Heart right ventricle (tissue), 16 donors: ENCODE results near the gene AKAP9. TPM values are rescaled to one million over a fixed set of nuclear protein-coding genes. Genes with fewer than 3 reads are reported as not detected.
"Not testable (repeated sequence)": the region's sequence is repeated elsewhere in the genome, so short reads cannot be mapped to it uniquely, and the experiment has no call there.

Source experiments
- ATAC-seq, 8 donors: fragments of 200-7000 bp; cut with Tn5 transposase; one replicate each; pipeline ENCODE4 v1.9.1; 2020; ENCODE audit warnings: mild to moderate bottlenecking in 8 of 8, moderate library complexity in 8 of 8, moderate number of reproducible peaks in 1 of 8
- DNase-seq, 2 donors: peaks; one replicate each; pipeline ENCODE4 v3.0.0-alpha.2; 2020
- H3K27ac ChIP-seq, 10 donors: fragments of 200-600 bp; sonication (generic) in 2 of 10; one replicate each; pipeline versions ENCODE4 v1.5.0 to v1.8.0; 2020 to 2022; ENCODE audit warnings: mild to moderate bottlenecking in 3 of 10
- H3K27me3 ChIP-seq, 7 donors: fragments of 200-600 bp; one replicate each; pipeline ENCODE4 v1.8.0; 2021 to 2022; ENCODE audit warnings: mild to moderate bottlenecking in 2 of 7
- H3K36me3 ChIP-seq, 9 donors: fragments of 200-600 bp; sonication (generic) in 1 of 9; one replicate each; pipeline versions ENCODE4 v1.5.0 to v1.8.0; 2020 to 2022; ENCODE audit warnings: mild to moderate bottlenecking in 2 of 9
- H3K4me1 ChIP-seq, 9 donors: fragments of 200-600 bp; sonication (generic) in 1 of 9; one replicate each; pipeline versions ENCODE4 v1.5.0 to v1.8.0; 2020 to 2022; ENCODE audit warnings: mild to moderate bottlenecking in 4 of 9
- H3K4me3 ChIP-seq, 10 donors: fragments of 200-600 bp; sonication (generic) in 2 of 10; one replicate each; pipeline versions ENCODE4 v1.5.0 to v1.8.0; 2020 to 2022; ENCODE audit warnings: mild to moderate bottlenecking in 7 of 10, moderate library complexity in 2 of 10
- H3K9me3 ChIP-seq, 11 donors: fragments of 200-600 bp in 10 of 11; sonication (generic) in 2 of 11; one replicate each; pipeline versions ENCODE4 v1.5.0 to v1.8.0; 2013 to 2022; ENCODE audit warnings: mild to moderate bottlenecking in 2 of 11, control low read depth in 1 of 11, moderate library complexity in 1 of 11
- WGBS, 2 donors: extraction: QIAGEN DNeasy Blood & Tissue Kit; methylation state at CpG; one replicate each; pipeline ENCODE4 v1.1.7; 2013; ENCODE audit warnings: inconsistent platforms in 1 of 2; 5-methylcytosine and 5-hydroxymethylcytosine counted together
- intact Hi-C, 10 donors: fragments of 100-400 bp; cut with DNase I; formaldehyde crosslinking; loops; one replicate each; pipeline versions ENCODE4 v1.11.1 to v1.14.2; 2022
- polyA plus RNA-seq, 2 donors: library from polyadenylated mRNA; stranded (reverse); fragments of 200-250 nt; gene quantifications; one replicate each; pipeline ENCODE4 v1.2.3, GENCODE V29; 2013
- total RNA-seq, 10 donors: library from RNA; stranded (reverse); fragmentation: NEBNext Ultra II Directional in 3 of 10; extraction: Animal tissue kit (Norgen Biotek cat#: 25700) in 3 of 10; gene quantifications; one replicate each; pipeline versions ENCODE4 v1.2.1 to v1.2.4, GENCODE V29; 2021 to 2023
- TF ChIP-seq, protein P1 (sequence below), 9 donors: fragments of 200-600 bp; sonication (generic) in 2 of 9; IDR thresholded peaks; one replicate each; pipeline versions ENCODE4 v1.5.0 to v1.8.0; 2021 to 2022; ENCODE audit warnings: antibody characterized with exemption in 9 of 9, mild to moderate bottlenecking in 5 of 9, moderate library complexity in 1 of 9
- donor health status: Arrhythmogenic right ventricular cardiomyopathy.
- donor health status: ischemic (EF 13 %, LVEDD 7.1; RV severe dilation, severe dysfunction).
- donor health status: healthy with polysubstance abuse.
- donor health status: DM: no; HTN: yes; CAD: no.
- donor health status: DM: no; HTN: no; CAD: no.
- donor health status: ischemic (EF 25% LVEDD 6.9; RV normal size, moderate dysfunction).
- donor health status: ischemic (EF 25% LVEDD 5.7; RV mildly dilated, moderate dysfunction).
- donor health status: healthy.
- donor health status: DM: yes; HTN: yes; CAD: no.
- donor health status: Ischemic cardiomyopathy.
- donor health status: ischemic (EF 35%, LVEDD 5.7; RV mildly dilated, moderate dysfunction).
- donor health status: nonischemic (EF 11% LVEDD 7.7; RV severe dilation, severe dysfunction).
- donor health status: DM: yes; HTN: yes; CAD: no.
- donor health status: PGD.
- donor health status: ischemic (EF 29% LVEDD 5.4; RV normal size, mild dysfunction).
- donor health status: nonischemic (EF 23%, LVEDD 6.1; RV moderate dilation, normal function).

AKAP9 gene
- total and polyA plus RNA-seq, 12 donors: 5.9 to 62.3 (median 49.2) TPM

DNA sequence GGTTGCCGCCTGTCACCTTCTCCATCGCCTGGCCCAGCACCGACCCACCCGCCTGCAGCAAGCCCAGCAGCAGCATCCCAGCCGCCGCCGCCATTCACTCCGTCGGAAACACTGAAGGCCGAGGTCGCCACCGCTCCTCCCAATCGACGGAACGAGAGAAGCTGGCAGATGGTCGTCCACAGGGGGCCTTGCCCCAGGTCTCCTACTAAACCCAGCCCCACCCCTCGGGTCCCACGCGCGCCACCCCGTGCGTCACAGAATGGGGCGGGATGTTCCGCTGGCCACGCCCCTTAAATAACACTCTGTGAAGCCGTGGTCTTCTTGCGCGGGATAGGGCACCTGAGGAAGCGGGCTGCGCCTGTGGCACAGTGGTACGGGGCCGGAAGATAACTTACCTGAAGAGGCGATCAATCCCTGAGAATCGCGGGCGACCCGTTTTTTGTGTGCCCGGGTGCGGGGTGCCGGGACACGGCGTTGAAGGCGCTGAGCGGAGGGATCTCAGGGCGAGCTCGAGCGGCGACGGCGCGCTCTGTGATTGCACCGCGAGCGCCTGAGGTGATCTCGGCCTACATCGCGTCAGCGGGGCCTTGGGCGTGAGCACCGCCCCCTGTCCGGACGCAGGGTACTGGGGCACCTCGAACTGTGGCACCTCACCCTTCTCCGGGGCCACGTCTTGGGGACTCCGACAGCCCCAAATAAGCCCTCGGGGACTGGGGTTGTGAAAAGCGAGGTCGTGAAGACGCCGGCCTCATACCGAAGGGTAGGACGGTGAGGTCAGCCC is 193.8 kb downstream of the AKAP9 start, which contains the start of gene CYP51A1:
CYP51A1 (minus strand) TSS at position 207 of the 781 bp plus-strand sequence; CDS start at position 94, 113 bp downstream.
- DNase-seq: peak; percentile 91 to 95
- intact Hi-C loops: loop anchor here in 3 of 10 donors (2.0 to 10.0 kb wide), 3 partner anchors 44 to 313 kb away; partner anchors contain the start of genes GATAD1 (in 3 of the 3) and LRRD1 (in 1 of the 3)
- TF ChIP-seq, protein P1, sequence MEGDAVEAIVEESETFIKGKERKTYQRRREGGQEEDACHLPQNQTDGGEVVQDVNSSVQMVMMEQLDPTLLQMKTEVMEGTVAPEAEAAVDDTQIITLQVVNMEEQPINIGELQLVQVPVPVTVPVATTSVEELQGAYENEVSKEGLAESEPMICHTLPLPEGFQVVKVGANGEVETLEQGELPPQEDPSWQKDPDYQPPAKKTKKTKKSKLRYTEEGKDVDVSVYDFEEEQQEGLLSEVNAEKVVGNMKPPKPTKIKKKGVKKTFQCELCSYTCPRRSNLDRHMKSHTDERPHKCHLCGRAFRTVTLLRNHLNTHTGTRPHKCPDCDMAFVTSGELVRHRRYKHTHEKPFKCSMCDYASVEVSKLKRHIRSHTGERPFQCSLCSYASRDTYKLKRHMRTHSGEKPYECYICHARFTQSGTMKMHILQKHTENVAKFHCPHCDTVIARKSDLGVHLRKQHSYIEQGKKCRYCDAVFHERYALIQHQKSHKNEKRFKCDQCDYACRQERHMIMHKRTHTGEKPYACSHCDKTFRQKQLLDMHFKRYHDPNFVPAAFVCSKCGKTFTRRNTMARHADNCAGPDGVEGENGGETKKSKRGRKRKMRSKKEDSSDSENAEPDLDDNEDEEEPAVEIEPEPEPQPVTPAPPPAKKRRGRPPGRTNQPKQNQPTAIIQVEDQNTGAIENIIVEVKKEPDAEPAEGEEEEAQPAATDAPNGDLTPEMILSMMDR (IDR thresholded peaks at IDR 0.05): peak in 4 of 9 donors; percentile 11 to 27 (median 20)
- H3K4me1 ChIP-seq: peaks cover 0 to 26% (median 16%) of the 10 kb centered on the region in 9 donors
- ATAC-seq: peak; percentile 96 to 98 (median 98)
- peak within 1 kb of the TSS; percentile 90 to 99 (median 94) for H3K27ac ChIP-seq
- H3K9me3 ChIP-seq: no peaks in the 10 kb centered on the region
- peaks cover 0 to 20% (median 5%) of the 10 kb centered on the region in 9 donors for H3K36me3 ChIP-seq
- WGBS, 2 donors: 1% methylated on average over 72 to 73 of the region's 73 CpGs
- H3K4me3 ChIP-seq: peak within 1 kb of the TSS; percentile 77 to 99 (median 89)
- no peaks in the 10 kb centered on the region for H3K27me3 ChIP-seq

DNA sequence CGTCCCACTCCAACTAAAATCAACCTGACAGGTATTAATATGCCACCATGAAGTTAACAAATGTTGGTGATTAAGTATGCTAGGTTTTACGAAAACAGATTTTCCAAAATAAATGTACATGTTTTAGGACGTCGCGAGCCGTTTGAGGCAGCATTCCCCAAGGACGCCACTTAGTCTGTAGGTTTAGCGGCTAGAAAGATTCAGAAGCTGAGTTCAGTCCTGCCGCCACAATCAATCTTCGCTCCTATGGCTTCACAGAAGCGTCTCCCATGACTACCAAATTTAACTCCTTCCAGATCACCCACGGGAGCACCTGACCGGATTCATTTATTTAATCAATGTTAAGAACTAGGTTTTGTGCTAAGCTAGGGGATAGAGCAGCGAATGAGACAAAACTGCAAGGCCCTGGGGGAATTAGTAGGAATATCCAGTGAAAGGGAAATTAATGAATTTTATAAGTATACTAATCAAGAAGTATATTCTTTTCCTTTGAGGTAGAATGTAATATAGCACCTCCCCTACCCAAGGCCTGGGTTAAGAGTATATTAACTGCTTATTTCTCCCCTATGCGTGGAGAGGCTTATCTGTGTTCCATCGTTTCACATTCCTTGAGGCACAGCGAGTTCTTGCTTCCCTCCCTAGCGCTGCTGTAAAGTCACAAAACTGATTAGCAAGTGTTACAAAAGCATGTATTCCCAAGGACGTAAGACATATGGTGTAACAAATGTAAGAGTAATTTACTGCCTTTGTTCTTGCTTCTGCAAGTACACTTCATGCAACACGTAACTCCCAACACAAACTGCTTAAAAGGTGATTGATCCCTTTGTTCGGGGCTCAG is 194.6 kb downstream of the AKAP9 start:
- TF ChIP-seq, protein P1 (IDR thresholded peaks at IDR 0.05): peak in 1 of 9 donors; percentile 5
- 23 to 24% methylated on average over 21 of the region's 21 CpGs for WGBS, 2 donors
- ATAC-seq (peak in 2 of 8 donors; percentile 10 to 15), DNase-seq (peak in 1 of 2 donors; percentile 12)
- Histone ChIP-seq H3K27ac (peak overlapping the region; percentile 90 to 99 (median 94)), H3K4me1 (peaks cover 0 to 26% (median 16%) of the 10 kb centered on the region in 9 donors), H3K9me3 (no peaks in the 10 kb centered on the region), H3K36me3 (peaks cover 0 to 12% (median under 1%) of the 10 kb centered on the region in 9 donors), H3K27me3 (no peaks in the 10 kb centered on the region), H3K4me3 (peak overlapping the region; percentile 77 to 99 (median 89))
- intact Hi-C loops: loop anchor here in 2 of 10 donors (2.0 to 10.0 kb wide), 2 partner anchors 44 to 80 kb away; partner anchors contain the start of gene LRRD1 (in 1 of the 2)

DNA sequence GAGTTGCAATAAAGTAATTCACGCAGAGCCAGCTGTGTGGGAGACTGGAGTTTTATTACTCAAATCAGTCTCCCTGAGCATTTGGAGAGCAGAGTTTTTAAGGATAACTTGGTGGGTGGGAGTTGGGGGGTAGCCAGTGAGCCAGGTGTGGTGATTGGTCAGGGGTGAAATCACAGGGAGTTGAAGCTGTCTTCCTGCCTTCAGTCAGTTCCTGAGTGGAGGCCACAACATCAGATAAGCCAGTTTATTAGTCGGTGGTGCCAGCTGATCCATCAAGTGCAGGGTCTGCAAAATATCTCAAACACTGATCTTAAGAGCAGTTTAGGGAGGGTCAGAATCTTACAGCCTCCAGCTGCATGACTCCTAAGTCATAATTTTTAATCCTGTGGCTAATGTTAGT is 196.9 kb downstream of the AKAP9 start:
- intact Hi-C loops: loop anchor here in 1 of 10 donors (10.0 kb wide), 1 partner anchor 77 kb away; no protein-coding TSS in a partner anchor
- Histone ChIP-seq H3K9me3 (no peaks in the 10 kb centered on the region), H3K36me3 (no peaks in the 10 kb centered on the region), H3K4me3 (no peak overlapping the region), H3K4me1 (peaks cover 0 to 20% (median 14%) of the 10 kb centered on the region in 9 donors), H3K27ac (no peak overlapping the region), H3K27me3 (no peaks in the 10 kb centered on the region)
- TF ChIP-seq, protein P1 (IDR thresholded peaks at IDR 0.05): no peak
- no peak for DNase-seq
- no peak for ATAC-seq
- WGBS, 2 donors: 36 to 39% methylated on average over 2 of the region's 2 CpGs

DNA sequence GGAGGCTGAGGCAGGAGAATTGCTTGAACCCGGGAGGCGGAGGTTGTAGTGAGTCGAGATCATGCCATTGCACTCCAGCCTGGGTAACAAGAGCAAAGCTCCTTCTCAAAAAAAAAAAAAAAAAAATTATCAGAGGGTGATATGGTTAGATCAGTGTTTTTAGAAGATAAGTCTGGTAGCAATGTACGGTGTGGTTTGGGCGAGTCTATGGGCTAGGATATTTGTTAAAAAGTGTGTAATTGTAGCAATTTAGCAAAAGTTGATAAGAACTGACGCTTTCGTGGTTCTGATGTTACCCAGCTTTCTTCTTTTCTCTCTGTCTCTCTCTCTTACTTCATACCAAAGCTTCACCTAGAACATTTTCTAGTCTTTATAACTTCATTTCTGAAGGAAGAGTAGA is 200.5 kb downstream of the AKAP9 start:
- intact Hi-C loops: no loop called here

DNA sequence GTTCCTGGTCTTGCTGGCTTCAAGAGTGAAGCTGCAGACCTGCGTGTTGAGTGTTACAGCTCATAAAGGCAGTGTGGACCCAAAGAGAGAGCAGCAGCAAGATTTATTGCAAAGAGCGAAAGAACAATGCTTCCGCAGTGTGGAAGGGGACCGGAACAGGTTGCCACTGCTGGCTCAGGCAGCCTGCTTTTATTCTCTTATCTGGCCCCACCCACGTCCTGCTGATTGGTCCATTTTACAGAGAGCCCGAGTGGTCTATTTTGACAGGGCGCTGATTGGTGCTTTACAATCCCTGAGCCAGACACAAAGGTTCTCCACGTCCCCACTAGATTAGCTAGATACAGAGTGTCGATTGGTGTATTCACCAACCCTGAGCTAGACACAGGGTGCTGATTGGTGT is 202.1 kb downstream of the AKAP9 start:
- ATAC-seq, H3K27me3 ChIP-seq, H3K27ac ChIP-seq, H3K9me3 ChIP-seq, H3K36me3 ChIP-seq, H3K4me3 ChIP-seq, DNase-seq, H3K4me1 ChIP-seq, intact Hi-C loops: not testable (repeated sequence)
- WGBS, 2 donors: 83 to 89% methylated on average over 9 of the region's 9 CpGs

More for the DNA sequence above, 200.5 kb downstream of the AKAP9 start:
- DNase-seq: no peak
- no peak for ATAC-seq
- Histone ChIP-seq H3K36me3 (no peaks in the 10 kb centered on the region), H3K27ac (no peak overlapping the region), H3K4me3 (no peak overlapping the region), H3K4me1 (no peaks in the 10 kb centered on the region), H3K9me3 (no peaks in the 10 kb centered on the region), H3K27me3 (no peaks in the 10 kb centered on the region)
- TF ChIP-seq, protein P1 (IDR thresholded peaks at IDR 0.05): no peak
- 89 to 94% methylated on average over 7 of the region's 7 CpGs for WGBS, 2 donors

DNA sequence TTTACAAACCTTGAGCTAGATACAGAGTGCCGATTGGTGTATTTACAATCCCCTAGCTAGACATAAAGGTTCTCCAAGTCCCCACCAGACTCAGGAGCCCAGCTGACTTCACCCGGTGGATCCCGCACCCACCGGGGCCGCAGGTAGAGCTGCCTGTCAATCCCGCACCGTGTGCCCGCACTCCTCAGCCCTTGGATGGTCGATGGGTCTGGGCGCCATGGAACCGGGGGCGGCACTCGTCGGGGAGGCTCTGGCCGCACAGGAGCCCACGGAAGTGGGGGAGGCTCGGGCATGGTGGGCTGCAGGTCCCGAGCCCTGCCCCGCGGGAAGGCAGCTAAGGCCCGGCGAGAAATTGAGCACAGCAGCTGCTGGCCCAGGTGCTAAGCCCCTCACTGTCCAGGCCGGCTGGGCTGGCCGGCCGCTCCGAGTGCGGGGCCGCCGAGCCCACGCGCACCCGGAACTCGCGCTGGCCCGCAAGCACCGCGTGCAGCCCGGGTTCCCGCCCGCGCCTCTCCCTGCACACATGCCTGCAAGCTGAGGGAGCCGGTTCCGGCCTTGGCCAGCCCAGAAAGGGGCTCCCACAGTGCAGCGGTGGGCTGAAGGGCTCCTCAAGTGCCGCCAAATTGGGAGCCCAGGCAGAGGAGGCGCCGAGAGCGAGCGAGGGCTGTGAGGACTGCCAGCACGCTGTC is 202.7 kb downstream of the AKAP9 start:
- intact Hi-C loops, H3K9me3 ChIP-seq, H3K4me3 ChIP-seq, H3K4me1 ChIP-seq, H3K27me3 ChIP-seq, H3K27ac ChIP-seq, H3K36me3 ChIP-seq, ATAC-seq, DNase-seq: not testable (repeated sequence)
- 92 to 94% methylated on average over 50 of the region's 50 CpGs for WGBS, 2 donors
